Hepatocyte (in vitro differentiated cells): Measurements from ENCODE around the gene LRRC28. TPM values are rescaled to one million over a fixed set of nuclear protein-coding genes. Genes with fewer than 3 reads are reported as not detected.

Source experiments
- DNase-seq: peaks from one replicate; pipeline ENCODE4 v3.0.0-alpha.2; 2016; ENCODE audit warnings: low spot score
- H2AFZ ChIP-seq: fragments of 200-600 bp; sonication (generic); 2 replicates; pipeline ENCODE4 v1.6.0; 2016; ENCODE audit warnings: antibody characterized with exemption, mild to moderate bottlenecking
- H3K27ac ChIP-seq: fragments of 200-600 bp; sonication (generic); 2 replicates; pipeline ENCODE4 v1.5.1; 2016; ENCODE audit warnings: mild to moderate bottlenecking
- H3K27me3 ChIP-seq: fragments of 200-600 bp; sonication (generic); 2 replicates; pipeline ENCODE4 v1.6.1; 2016
- H3K36me3 ChIP-seq: fragments of 200-600 bp; sonication (generic); replicated peaks from 2 replicates; pipeline ENCODE4 v1.5.1; 2016; ENCODE audit warnings: low read depth; ENCODE audit not compliant: insufficient read depth
- H3K4me1 ChIP-seq: fragments of 200-600 bp; sonication (generic); 2 replicates; pipeline ENCODE4 v1.5.1; 2016; ENCODE audit warnings: mild to moderate bottlenecking, moderate library complexity; ENCODE audit not compliant: insufficient read depth
- H3K4me2 ChIP-seq: fragments of 200-600 bp; sonication (generic); 2 replicates; pipeline ENCODE4 v1.6.0; 2016
- H3K4me3 ChIP-seq: fragments of 200-600 bp; sonication (generic); 2 replicates; pipeline ENCODE4 v1.5.1; 2016; ENCODE audit warnings: mild to moderate bottlenecking
- H3K79me2 ChIP-seq: fragments of 200-600 bp; sonication (generic); 2 replicates; pipeline ENCODE4 v1.6.0; 2017; ENCODE audit warnings: mild to moderate bottlenecking
- H3K9me2 ChIP-seq: fragments of 200-600 bp; sonication (generic); replicated peaks from 2 replicates; pipeline ENCODE4 v1.6.0; 2017; ENCODE audit warnings: mild to moderate bottlenecking; ENCODE audit not compliant: insufficient read depth
- H3K9me3 ChIP-seq: fragments of 200-600 bp; sonication (generic); 2 replicates; pipeline ENCODE4 v1.5.1; 2016; ENCODE audit warnings: low read depth, mild to moderate bottlenecking
- H4K20me1 ChIP-seq: fragments of 200-600 bp; sonication (generic); 2 replicates; pipeline ENCODE4 v1.6.0; 2016; ENCODE audit warnings: mild to moderate bottlenecking; ENCODE audit not compliant: insufficient read depth, poor library complexity, severe bottlenecking
- EZH2 ChIP-seq: fragments of 200-600 bp; sonication (generic); IDR thresholded peaks from 2 replicates; pipeline ENCODE4 v1.6.1; 2016; ENCODE audit warnings: antibody characterized with exemption, mild to moderate bottlenecking, borderline replicate concordance
- EZH2phosphoT487 ChIP-seq: fragments of 200-600 bp; sonication (generic); IDR thresholded peaks from one replicate; pipeline ENCODE4 v1.6.1; 2018; ENCODE audit warnings: antibody characterized with exemption, mild to moderate bottlenecking, low read depth, moderate library complexity; ENCODE audit not compliant: unreplicated experiment, severe bottlenecking
- WGBS: methylation state at CpG from one replicate; pipeline ENCODE4 v1.1.6; 2016; ENCODE audit warnings: low lambda C conversion rate; ENCODE audit errors: missing lambda C conversion rate; 5-methylcytosine and 5-hydroxymethylcytosine counted together
- polyA plus RNA-seq: library from polyadenylated mRNA; unstranded; fragments of >200 nt; fragmentation: Nextera tagmentation; extraction: Ambion mirVana; gene quantifications from 2 replicates; pipeline ENCODE4 v1.2.1, GENCODE V29; 2016
- total RNA-seq: library from RNA; depleted of rRNA; stranded (reverse); fragments of >200 nt; gene quantifications from 2 replicates; pipeline ENCODE4 v1.2.3, GENCODE V29; 2014
- TF ChIP-seq, protein P1 (sequence below): fragments of 200-600 bp; sonication (generic); IDR thresholded peaks from 2 replicates; pipeline ENCODE4 v1.5.1; 2016; ENCODE audit warnings: antibody characterized with exemption, mild to moderate bottlenecking; ENCODE audit not compliant: poor library complexity

The LRRC28 gene
- total and polyA plus RNA-seq, 2 experiments from 2014 or later = 32.1 to 55.5 TPM

DNA sequence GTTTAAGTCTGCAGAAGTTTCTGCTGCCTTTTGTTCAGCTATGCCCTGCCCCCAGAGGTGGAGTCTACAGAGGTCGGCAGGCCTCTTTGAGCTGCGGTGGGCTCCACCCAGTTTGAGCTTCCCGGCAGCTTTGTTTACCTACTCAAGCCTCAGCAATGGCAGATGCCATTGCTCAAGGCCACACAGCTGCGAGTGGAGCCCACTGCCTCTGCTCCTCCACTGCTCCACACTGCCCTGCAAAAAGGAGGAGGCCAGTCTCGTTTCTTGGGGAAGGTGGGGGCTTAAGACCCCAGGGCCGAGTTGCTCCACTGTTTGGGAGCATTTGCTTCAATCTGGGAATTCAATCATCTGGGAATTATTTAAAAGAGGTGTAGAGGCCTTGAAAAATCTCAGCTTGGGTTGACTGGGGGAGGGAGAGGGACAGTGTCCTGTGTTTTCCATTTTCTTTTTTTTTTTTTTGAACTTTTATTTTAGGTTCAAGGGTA, 169.9 kb downstream of the LRRC28 start:
- Histone ChIP-seq H3K27ac (peak overlapping the region; percentile 72), H4K20me1 (no peaks in the 10 kb centered on the region), H3K79me2 (no peaks in the 10 kb centered on the region), H3K9me2 (no peaks in the 10 kb centered on the region), H3K4me2 (no peak overlapping the region), H3K4me3 (no peak overlapping the region), H2AFZ (no peak overlapping the region), H3K27me3 (no peaks in the 10 kb centered on the region), H3K9me3 (no peaks in the 10 kb centered on the region), H3K36me3 (no peaks in the 10 kb centered on the region), H3K4me1 (peaks cover 18% of the 10 kb centered on the region)
- no peak for TF ChIP-seq EZH2phosphoT487
- TF ChIP-seq, protein P1, sequence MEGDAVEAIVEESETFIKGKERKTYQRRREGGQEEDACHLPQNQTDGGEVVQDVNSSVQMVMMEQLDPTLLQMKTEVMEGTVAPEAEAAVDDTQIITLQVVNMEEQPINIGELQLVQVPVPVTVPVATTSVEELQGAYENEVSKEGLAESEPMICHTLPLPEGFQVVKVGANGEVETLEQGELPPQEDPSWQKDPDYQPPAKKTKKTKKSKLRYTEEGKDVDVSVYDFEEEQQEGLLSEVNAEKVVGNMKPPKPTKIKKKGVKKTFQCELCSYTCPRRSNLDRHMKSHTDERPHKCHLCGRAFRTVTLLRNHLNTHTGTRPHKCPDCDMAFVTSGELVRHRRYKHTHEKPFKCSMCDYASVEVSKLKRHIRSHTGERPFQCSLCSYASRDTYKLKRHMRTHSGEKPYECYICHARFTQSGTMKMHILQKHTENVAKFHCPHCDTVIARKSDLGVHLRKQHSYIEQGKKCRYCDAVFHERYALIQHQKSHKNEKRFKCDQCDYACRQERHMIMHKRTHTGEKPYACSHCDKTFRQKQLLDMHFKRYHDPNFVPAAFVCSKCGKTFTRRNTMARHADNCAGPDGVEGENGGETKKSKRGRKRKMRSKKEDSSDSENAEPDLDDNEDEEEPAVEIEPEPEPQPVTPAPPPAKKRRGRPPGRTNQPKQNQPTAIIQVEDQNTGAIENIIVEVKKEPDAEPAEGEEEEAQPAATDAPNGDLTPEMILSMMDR = no peak
- no peak for TF ChIP-seq EZH2
- 29% methylated on average over 6 of the region's 6 CpGs for WGBS
- DNase-seq = peak; percentile 54

DNA sequence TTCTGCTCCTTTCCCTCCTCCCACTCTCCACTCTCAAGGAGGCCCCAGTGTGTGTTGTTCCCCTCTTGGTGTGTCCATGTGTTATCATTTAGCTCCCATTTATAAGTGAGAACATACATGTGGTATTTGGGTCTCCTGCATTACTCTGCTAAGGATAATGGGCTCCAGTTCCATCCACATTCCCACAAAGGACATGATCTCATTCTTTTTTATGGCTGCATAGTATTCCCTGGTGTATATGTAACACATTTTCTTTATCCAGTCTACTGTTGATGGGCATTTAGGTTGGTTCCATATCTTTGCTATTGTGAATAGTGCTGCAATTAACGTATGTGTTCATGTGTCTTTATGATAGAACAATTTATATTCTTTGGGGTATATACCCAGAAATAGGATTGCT, 170.5 kb downstream of the LRRC28 start:
- Histone ChIP-seq H3K9me3 (no peaks in the 10 kb centered on the region), H3K27ac (peak overlapping the region; percentile 68), H3K36me3 (no peaks in the 10 kb centered on the region), H3K79me2 (no peaks in the 10 kb centered on the region), H3K9me2 (no peaks in the 10 kb centered on the region), H3K4me1 (peaks cover 20% of the 10 kb centered on the region), H3K4me2 (no peak overlapping the region), H3K27me3 (no peaks in the 10 kb centered on the region), H3K4me3 (no peak overlapping the region), H4K20me1 (no peaks in the 10 kb centered on the region), H2AFZ (no peak overlapping the region)
- WGBS = 97% methylated on average over 1 of the region's 1 CpG
- DNase-seq = no peak
- TF ChIP-seq EZH2phosphoT487 = no peak
- TF ChIP-seq, protein P1 = no peak
- TF ChIP-seq EZH2 = no peak

GRCh38 chr15:99423186-99424130, 172.2 kb downstream of the LRRC28 start:
- Histone ChIP-seq H4K20me1 (no peaks in the 10 kb centered on the region), H3K79me2 (no peaks in the 10 kb centered on the region), H3K27me3 (no peaks in the 10 kb centered on the region), H2AFZ (no peak overlapping the region), H3K36me3 (no peaks in the 10 kb centered on the region), H3K9me3 (no peaks in the 10 kb centered on the region), H3K4me3 (no peak overlapping the region), H3K4me1 (peaks cover 20% of the 10 kb centered on the region), H3K27ac (no peak overlapping the region), H3K4me2 (no peak overlapping the region), H3K9me2 (no peaks in the 10 kb centered on the region)
- WGBS = 81% methylated on average over 16 of the region's 16 CpGs
- TF ChIP-seq, protein P1 = no peak
- TF ChIP-seq EZH2 (no peak), EZH2phosphoT487 (no peak)
- DNase-seq = no peak
